HepG2 (cell line): ENCODE data around the gene TJAP1. TPM values are rescaled to one million over a fixed set of nuclear protein-coding genes. Genes with fewer than 3 reads are reported as not detected.
A peak's percentile ranks its signal among the peaks of the same experiment; 100 is the strongest.

Experiments
- HNRNPL ChIP-seq: fragments of 200-400 bp; formaldehyde crosslinking; IDR thresholded peaks from 2 replicates; pipeline ENCODE4 v1.6.1; 2017; ENCODE audit warnings: mild to moderate bottlenecking, low read depth, low read length
- MYC ChIP-seq: sonication (generic); formaldehyde crosslinking; IDR thresholded peaks from 2 replicates; pipeline ENCODE4 v1.9.0; 2021; ENCODE audit warnings: missing genetic modification reagents, borderline replicate concordance
- PLRG1 ChIP-seq: fragments of 450-650 bp; conservative IDR thresholded peaks from 2 replicates; pipeline ENCODE4 v1.6.1; 2016
- RAD21 ChIP-seq: fragments of 450-650 bp; formaldehyde crosslinking; IDR thresholded peaks from 2 replicates; pipeline ENCODE4 v1.5.0; 2020; ENCODE audit warnings: mild to moderate bottlenecking
- RBM22 ChIP-seq: fragments of 200-400 bp; formaldehyde crosslinking; optimal IDR thresholded peaks from 2 replicates; pipeline ENCODE3; 2017; ENCODE audit warnings: mild to moderate bottlenecking, low read length, moderate library complexity
- SAFB2 ChIP-seq: sonication (generic); formaldehyde crosslinking; IDR thresholded peaks from 2 replicates; pipeline ENCODE4 v1.5.1; 2020; ENCODE audit warnings: missing genetic modification reagents, low read depth, mild to moderate bottlenecking, borderline replicate concordance
- SYNCRIP ChIP-seq: fragments of 200-400 bp; formaldehyde crosslinking; IDR thresholded peaks from 2 replicates; pipeline ENCODE4 v1.6.1; 2018; ENCODE audit warnings: mild to moderate bottlenecking, low read depth, low read length; ENCODE audit not compliant: insufficient read depth
- TBX3 ChIP-seq: fragments of 450-650 bp; IDR thresholded peaks from 2 replicates; pipeline ENCODE4 v1.6.1; 2017; ENCODE audit warnings: antibody characterized with exemption, mild to moderate bottlenecking, inconsistent platforms, borderline replicate concordance
- THAP8 ChIP-seq: sonication (generic); formaldehyde crosslinking; IDR thresholded peaks from 2 replicates; pipeline ENCODE4 v1.5.1; 2020; ENCODE audit warnings: missing genetic modification reagents, mild to moderate bottlenecking, borderline replicate concordance
- WIZ ChIP-seq: sonication (generic); formaldehyde crosslinking; IDR thresholded peaks from 2 replicates; pipeline ENCODE4 v1.5.1; 2020; ENCODE audit warnings: mild to moderate bottlenecking, missing genetic modification reagents
- ZBTB10 ChIP-seq: sonication (generic); formaldehyde crosslinking; IDR thresholded peaks from 2 replicates; pipeline ENCODE4 v1.4.0; 2020; ENCODE audit warnings: missing genetic modification reagents, borderline replicate concordance
- ZBTB14 ChIP-seq: sonication (generic); formaldehyde crosslinking; IDR thresholded peaks from 2 replicates; pipeline ENCODE4 v1.4.0; 2020; ENCODE audit warnings: missing genetic modification reagents
- ZKSCAN1 ChIP-seq: fragments of 150-350 bp; IDR thresholded peaks from 2 replicates; pipeline ENCODE4 v1.6.1; 2014; ENCODE audit warnings: low read length
- ZNF235 ChIP-seq: sonication (generic); formaldehyde crosslinking; IDR thresholded peaks from 2 replicates; pipeline ENCODE4 v1.8.1; 2023; ENCODE audit warnings: mild to moderate bottlenecking, missing genetic modification reagents, borderline replicate concordance
- ZNF383 ChIP-seq: sonication (generic); formaldehyde crosslinking; IDR thresholded peaks from 2 replicates; pipeline ENCODE4 v1.4.0; 2020; ENCODE audit warnings: missing genetic modification reagents, mild to moderate bottlenecking, borderline replicate concordance
- ZNF563 ChIP-seq: sonication (generic); formaldehyde crosslinking; IDR thresholded peaks from 2 replicates; pipeline ENCODE4 v1.8.0; 2022; ENCODE audit warnings: mild to moderate bottlenecking, moderate library complexity, missing genetic modification reagents
- ZNF646 ChIP-seq: sonication (generic); formaldehyde crosslinking; IDR thresholded peaks from 2 replicates; pipeline ENCODE4 v1.9.0; 2021; ENCODE audit warnings: mild to moderate bottlenecking, missing genetic modification reagents
- ZNF773 ChIP-seq: sonication (generic); formaldehyde crosslinking; IDR thresholded peaks from 2 replicates; pipeline ENCODE4 v1.4.0; 2020; ENCODE audit warnings: missing genetic modification reagents, borderline replicate concordance
- polyA plus RNA-seq, 8 experiments: library from polyadenylated mRNA; depleted of rRNA in 3 of 8; stranded (reverse) in 7 of 8; unstranded in 1 of 8; fragments of >200 nt; fragmentation: Illumina TruSeq in 4 of 8; extraction: Trizol in 4 of 8; gene quantifications; 2 replicates each; pipeline versions ENCODE4 v1.2.1 to v1.2.3, GENCODE V29; 2011 to 2016; ENCODE audit warnings: low read depth in 4 of 8, missing spikeins in 1 of 8, mixed read lengths in 1 of 8; ENCODE audit not compliant: insufficient read depth in 1 of 8
- total RNA-seq, 5 experiments: library from RNA; depleted of rRNA; stranded (reverse); fragments of >200 nt; fragmentation: Illumina TruSeq; extraction: Trizol; gene quantifications; 2 replicates each; pipeline ENCODE4 v1.2.3, GENCODE V29; 2016; ENCODE audit warnings: low read depth in 1 of 5

TJAP1 gene
- total and polyA plus RNA-seq, 2 of the 13 experiments (the other 11 are each of a cell fraction or from before 2014, with no cell fraction given), result 15.7 to 41.6 TPM

GRCh38 chr6:43491750-43492661 lies 14.6 kb downstream of the TJAP1 start (continued):
- TF ChIP-seq RBM22 (no peak), RAD21 (CRISPR knock-in tag) (no peak), MYC (CRISPR knock-in tag) (no peak), SYNCRIP (no peak), PLRG1 (no peak), ZKSCAN1 (no peak), ZBTB10 (CRISPR knock-in tag) (no peak), WIZ (CRISPR knock-in tag) (0 out of 2 replicates have a peak, but pooled peaks have one; percentile 29), TBX3 (no peak), THAP8 (CRISPR knock-in tag) (no peak), ZNF773 (CRISPR knock-in tag) (no peak), ZNF563 (CRISPR knock-in tag) (no peak), ZNF383 (CRISPR knock-in tag) (no peak), HNRNPL (peak; percentile 76), SAFB2 (CRISPR knock-in tag) (no peak), ZBTB14 (CRISPR knock-in tag) (no peak), ZNF646 (CRISPR knock-in tag) (no peak), ZNF235 (CRISPR knock-in tag) (no peak)
